ENCODE measurements around the gene SLC52A3.
"Not testable (repeated sequence)": the region's sequence is repeated elsewhere in the genome, so short reads cannot be mapped to it uniquely, and the experiment has no call there.

SLC52A3 gene

GRCh38 chr20:801678-802077, 33.4 kb upstream of the SLC52A3 start:
- H3K27me3 ChIP-seq (ENCODE audit: insufficient read depth, low read length) = no peaks in the 10 kb centered on the region
- H4K20me1 ChIP-seq (ENCODE audit: insufficient read depth, low read length) = no peaks in the 10 kb centered on the region
- H3K79me2 ChIP-seq (ENCODE audit: insufficient read depth, low read length) = no peaks in the 10 kb centered on the region
- no peaks in the 10 kb centered on the region for H3K4me1 ChIP-seq (ENCODE audit: insufficient read depth, low read length, severe bottlenecking)
- H3K4me2 ChIP-seq (ENCODE audit: low read length) = no peak overlapping the region
- no peaks in the 10 kb centered on the region for H3K36me3 ChIP-seq (ENCODE audit: insufficient read depth, low read length)
- no peaks in the 10 kb centered on the region for H3K9me2 ChIP-seq (ENCODE audit: low read depth, low read length)
- H3K27ac ChIP-seq (ENCODE audit: low read depth, low read length, poor library complexity, severe bottlenecking) = no peak overlapping the region
- no peaks in the 10 kb centered on the region for H3F3A ChIP-seq (ENCODE audit: insufficient read depth, low read length)
- no peak overlapping the region for H3K9ac ChIP-seq (ENCODE audit: low read length)
- no peak overlapping the region for H2AFZ ChIP-seq (ENCODE audit: low read length)
- TF ChIP-seq EZH2 (IDR thresholded peaks at IDR 0.05; ENCODE audit: borderline replicate concordance, low read length) (no peak), CTCF (IDR thresholded peaks at IDR 0.05; ENCODE audit: low read length) (no peak)
- 0 out of 2 replicates have a peak, but pooled peaks cover 6% of the 10 kb centered on the region for H3K9me3 ChIP-seq (ENCODE audit: low read length)
- no peak overlapping the region for H3K4me3 ChIP-seq (ENCODE audit: low read depth, low read length, poor library complexity, severe bottlenecking)

GRCh38 chr20:800026-800425, 31.7 kb upstream of the SLC52A3 start:
- H3K27me3 ChIP-seq (ENCODE audit: insufficient read depth, low read length); H3K27ac ChIP-seq (ENCODE audit: low read depth, low read length, poor library complexity, severe bottlenecking); H3K36me3 ChIP-seq (ENCODE audit: insufficient read depth, low read length); H3K9me2 ChIP-seq (ENCODE audit: low read depth, low read length); H3K4me2 ChIP-seq (ENCODE audit: low read length); H3K9me3 ChIP-seq (ENCODE audit: low read length); H4K20me1 ChIP-seq (ENCODE audit: insufficient read depth, low read length); H3K4me1 ChIP-seq (ENCODE audit: insufficient read depth, low read length, severe bottlenecking); H3K9ac ChIP-seq (ENCODE audit: low read length); H3F3A ChIP-seq (ENCODE audit: insufficient read depth, low read length); H2AFZ ChIP-seq (ENCODE audit: low read length); H3K4me3 ChIP-seq (ENCODE audit: low read depth, low read length, poor library complexity, severe bottlenecking); H3K79me2 ChIP-seq (ENCODE audit: insufficient read depth, low read length): not testable (repeated sequence)

- H3K4me3 ChIP-seq (ENCODE audit: low read depth, low read length, poor library complexity, severe bottlenecking); H3K4me1 ChIP-seq (ENCODE audit: insufficient read depth, low read length, severe bottlenecking); H3K79me2 ChIP-seq (ENCODE audit: insufficient read depth, low read length); H3K9me2 ChIP-seq (ENCODE audit: low read depth, low read length); H3F3A ChIP-seq (ENCODE audit: insufficient read depth, low read length); H2AFZ ChIP-seq (ENCODE audit: low read length); H3K27ac ChIP-seq (ENCODE audit: low read depth, low read length, poor library complexity, severe bottlenecking); H3K4me2 ChIP-seq (ENCODE audit: low read length); H3K9ac ChIP-seq (ENCODE audit: low read length); H3K9me3 ChIP-seq (ENCODE audit: low read length); H3K36me3 ChIP-seq (ENCODE audit: insufficient read depth, low read length); H3K27me3 ChIP-seq (ENCODE audit: insufficient read depth, low read length); H4K20me1 ChIP-seq (ENCODE audit: insufficient read depth, low read length): not testable (repeated sequence)
Observed at GRCh38 chr20:798746-799145, 30.4 kb upstream of the SLC52A3 start.

- Histone ChIP-seq H3K36me3 (ENCODE audit: insufficient read depth, low read length) (no peaks in the 10 kb centered on the region), H3K9me2 (ENCODE audit: low read depth, low read length) (no peaks in the 10 kb centered on the region), H3K4me3 (ENCODE audit: low read depth, low read length, poor library complexity, severe bottlenecking) (no peak overlapping the region), H3F3A (ENCODE audit: insufficient read depth, low read length) (no peaks in the 10 kb centered on the region), H3K4me2 (ENCODE audit: low read length) (no peak overlapping the region), H3K9me3 (ENCODE audit: low read length) (no peaks in the 10 kb centered on the region), H2AFZ (ENCODE audit: low read length) (no peak overlapping the region), H4K20me1 (ENCODE audit: insufficient read depth, low read length) (no peaks in the 10 kb centered on the region), H3K27me3 (ENCODE audit: insufficient read depth, low read length) (no peaks in the 10 kb centered on the region), H3K4me1 (ENCODE audit: insufficient read depth, low read length, severe bottlenecking) (no peaks in the 10 kb centered on the region), H3K9ac (ENCODE audit: low read length) (no peak overlapping the region), H3K27ac (ENCODE audit: low read depth, low read length, poor library complexity, severe bottlenecking) (no peak overlapping the region), H3K79me2 (ENCODE audit: insufficient read depth, low read length) (no peaks in the 10 kb centered on the region)
- TF ChIP-seq EZH2 (IDR thresholded peaks at IDR 0.05; ENCODE audit: borderline replicate concordance, low read length) = no peak
Observed at GRCh38 chr20:796921-797320, 28.6 kb upstream of the SLC52A3 start.

GRCh38 chr20:792248-792647, 23.9 kb upstream of the SLC52A3 start:
- TF ChIP-seq CTCF (IDR thresholded peaks at IDR 0.05; ENCODE audit: low read length) (no peak), EZH2 (IDR thresholded peaks at IDR 0.05; ENCODE audit: borderline replicate concordance, low read length) (no peak)
- Histone ChIP-seq H2AFZ (ENCODE audit: low read length) (no peak overlapping the region), H3K36me3 (ENCODE audit: insufficient read depth, low read length) (no peaks in the 10 kb centered on the region), H3K4me2 (ENCODE audit: low read length) (no peak overlapping the region), H3K4me3 (ENCODE audit: low read depth, low read length, poor library complexity, severe bottlenecking) (no peak overlapping the region), H3K9me2 (ENCODE audit: low read depth, low read length) (no peaks in the 10 kb centered on the region), H3K79me2 (ENCODE audit: insufficient read depth, low read length) (no peaks in the 10 kb centered on the region), H3K27me3 (ENCODE audit: insufficient read depth, low read length) (no peaks in the 10 kb centered on the region), H3F3A (ENCODE audit: insufficient read depth, low read length) (no peaks in the 10 kb centered on the region), H3K27ac (ENCODE audit: low read depth, low read length, poor library complexity, severe bottlenecking) (no peak overlapping the region), H3K4me1 (ENCODE audit: insufficient read depth, low read length, severe bottlenecking) (no peaks in the 10 kb centered on the region), H3K9me3 (ENCODE audit: low read length) (no peaks in the 10 kb centered on the region), H3K9ac (ENCODE audit: low read length) (no peak overlapping the region), H4K20me1 (ENCODE audit: insufficient read depth, low read length) (no peaks in the 10 kb centered on the region)
